A549 (cell line): ENCODE data around the gene CCDC126. TPM values are rescaled to one million over a fixed set of nuclear protein-coding genes. Genes with fewer than 3 reads are reported as not detected.

Experiments
- ATAC-seq, 2 experiments: fragments of 200-7000 bp in 1 of 2; fragments of >200 bp in 1 of 2; cut with Nextera tagmentation in 1 of 2; cut with Tn5 transposase in 1 of 2; 3 replicates each; pipeline versions ENCODE4 v1.8.0 to v1.9.1; 2018 to 2020; ENCODE audit warnings: mild to moderate bottlenecking in 1 of 2, moderate library complexity in 1 of 2
- CTCF ChIA-PET: fragments of 300-600 bp; sonication (Branson Sonifier 250); formaldehyde crosslinking; extraction: SDS; loops from one replicate; lab custom pipeline; 2021; ENCODE audit warnings: antibody characterized with exemption, inconsistent platforms; lab: Yijun Ruan, JAX
- POLR2A ChIA-PET: fragments of 350-600 bp; formaldehyde crosslinking; extraction: SDS; loops from one replicate; lab custom pipeline; 2021; ENCODE audit warnings: antibody characterized with exemption, inconsistent platforms; lab: Yijun Ruan, JAX
- DNase-seq, 2 experiments: peaks; one replicate each; pipeline versions ENCODE4 v3.0.0 to v3.0.0-alpha.2; 2011 to 2016; ENCODE audit warnings: low read depth in 1 of 2, low spot score in 1 of 2
- FAIRE-seq: peaks from 2 replicates; lab custom pipeline; 2011; peaks lifted over from hg19 to GRCh38; lab: Jason Lieb, UNC
- H3K27ac ChIP-seq, 2 experiments: fragments of >200 bp; sonication (Bioruptor Twin); formaldehyde crosslinking; 3 replicates each; pipeline ENCODE4 v1.5.1; 2016 to 2017
- H3K4me1 ChIP-seq: fragments of >200 bp; sonication (Bioruptor Twin); formaldehyde crosslinking; 3 replicates; pipeline ENCODE4 v1.6.1; 2016
- H3K4me2 ChIP-seq: fragments of >200 bp; sonication (Bioruptor Twin); formaldehyde crosslinking; 3 replicates; pipeline ENCODE4 v1.6.1; 2016
- H3K4me3 ChIP-seq: fragments of >200 bp; sonication (Bioruptor Twin); formaldehyde crosslinking; 3 replicates; pipeline ENCODE4 v1.5.1; 2016
- H3K9me3 ChIP-seq: fragments of >200 bp; sonication (Bioruptor Twin); formaldehyde crosslinking; 3 replicates; pipeline ENCODE4 v1.6.1; 2016
- BCL3 ChIP-seq: fragments of >200 bp; sonication (Bioruptor Twin); formaldehyde crosslinking; IDR thresholded peaks from 3 replicates; pipeline ENCODE4 v1.6.1; 2016
- BHLHE40 ChIP-seq: IDR thresholded peaks from 2 replicates; pipeline ENCODE4 v1.6.1; 2012; ENCODE audit warnings: low read depth, low read length, inconsistent platforms
- CBX2 ChIP-seq: fragments of 200-600 bp; sonication (generic); IDR thresholded peaks from 2 replicates; pipeline ENCODE4 v1.6.1; 2016; ENCODE audit warnings: low read depth, mild to moderate bottlenecking, borderline replicate concordance
- CBX8 ChIP-seq: fragments of 200-600 bp; sonication (generic); IDR thresholded peaks from 2 replicates; pipeline ENCODE4 v1.6.1; 2016
- CEBPB ChIP-seq, 2 experiments: fragments of >200 bp in 1 of 2; sonication (Bioruptor Twin) in 1 of 2; formaldehyde crosslinking in 1 of 2; IDR thresholded peaks; 2 replicates each; pipeline ENCODE4 v1.6.1; 2012 to 2016
- CHD2 ChIP-seq: fragments of 150-350 bp; IDR thresholded peaks from 2 replicates; pipeline ENCODE4 v1.6.1; 2014; ENCODE audit warnings: low read length; ENCODE audit not compliant: partially characterized antibody
- CHD4 ChIP-seq: fragments of 200-600 bp; sonication (generic); IDR thresholded peaks from 2 replicates; pipeline ENCODE4 v1.6.1; 2016; ENCODE audit warnings: antibody characterized with exemption, mild to moderate bottlenecking, borderline replicate concordance
- CTCF ChIP-seq: fragments of >200 bp; sonication (Bioruptor Twin); formaldehyde crosslinking; IDR thresholded peaks from 3 replicates; pipeline ENCODE4 v1.5.1; 2016
- E2F6 ChIP-seq: IDR thresholded peaks from 2 replicates; pipeline ENCODE4 v1.6.1; 2012; ENCODE audit warnings: low read depth, borderline replicate concordance
- EHF ChIP-seq: fragments of 250-450 bp; sonication (Bioruptor Pico); IDR thresholded peaks from 2 replicates; pipeline ENCODE4 v1.5.0; 2020; ENCODE audit warnings: mild to moderate bottlenecking
- EHMT2 ChIP-seq: fragments of 200-600 bp; sonication (generic); IDR thresholded peaks from 2 replicates; pipeline ENCODE4 v1.6.1; 2016; ENCODE audit warnings: antibody characterized with exemption, low read depth, mild to moderate bottlenecking, moderate library complexity
- ELK1 ChIP-seq: fragments of 150-350 bp; IDR thresholded peaks from 2 replicates; pipeline ENCODE4 v1.6.1; 2014; ENCODE audit warnings: low read depth, mild to moderate bottlenecking, low read length
- EP300 ChIP-seq, 2 experiments: fragments of >200 bp; sonication (Bioruptor Twin); formaldehyde crosslinking; IDR thresholded peaks; 2 replicates in 1 of 2; 3 replicates in 1 of 2; pipeline ENCODE4 v1.6.1; 2016 to 2017
- ESRRA ChIP-seq: fragments of 150-350 bp; IDR thresholded peaks from 2 replicates; pipeline ENCODE4 v1.6.1; 2014; ENCODE audit warnings: mild to moderate bottlenecking, low read length, borderline replicate concordance
- FOSL2 ChIP-seq, 2 experiments: fragments of 450-650 bp in 1 of 2; fragments of >200 bp in 1 of 2; sonication (Bioruptor Twin) in 1 of 2; formaldehyde crosslinking; IDR thresholded peaks; 2 replicates each; pipeline versions ENCODE4 v1.5.0 to v1.6.1; 2016 to 2020; ENCODE audit warnings: mild to moderate bottlenecking in 1 of 2, moderate library complexity in 1 of 2
- FOXS1 ChIP-seq: fragments of 250-450 bp; sonication (Bioruptor Pico); IDR thresholded peaks from 2 replicates; pipeline ENCODE4 v1.5.0; 2020; ENCODE audit warnings: mild to moderate bottlenecking, moderate library complexity
- HES2 ChIP-seq: fragments of >200 bp; sonication (Bioruptor Twin); formaldehyde crosslinking; IDR thresholded peaks from 2 replicates; pipeline ENCODE4 v1.6.1; 2016
- HMGXB4 ChIP-seq: fragments of 250-450 bp; sonication (Bioruptor Pico); IDR thresholded peaks from 2 replicates; pipeline ENCODE4 v1.5.0; 2021; ENCODE audit warnings: mild to moderate bottlenecking, moderate library complexity, borderline replicate concordance
- KDM5A ChIP-seq: fragments of 200-600 bp; sonication (generic); IDR thresholded peaks from 2 replicates; pipeline ENCODE4 v1.6.1; 2016; ENCODE audit warnings: antibody characterized with exemption, mild to moderate bottlenecking
- NR3C1 ChIP-seq: fragments of >200 bp; sonication (Bioruptor Twin); formaldehyde crosslinking; IDR thresholded peaks from 3 replicates; pipeline ENCODE4 v1.6.1; 2017
- PHF8 ChIP-seq: fragments of 200-600 bp; sonication (generic); IDR thresholded peaks from 2 replicates; pipeline ENCODE4 v1.6.1; 2016; ENCODE audit warnings: low read depth, mild to moderate bottlenecking, antibody characterized with exemption, moderate library complexity, borderline replicate concordance
- RCOR1 ChIP-seq: fragments of 150-350 bp; IDR thresholded peaks from 2 replicates; pipeline ENCODE4 v1.6.1; 2014; ENCODE audit warnings: antibody characterized with exemption, low read length, low read depth
- TFCP2L1 ChIP-seq: fragments of 250-450 bp; sonication (Bioruptor Pico); IDR thresholded peaks from 2 replicates; pipeline ENCODE4 v1.5.0; 2021; ENCODE audit warnings: mild to moderate bottlenecking
- TP53 ChIP-seq: fragments of 250-450 bp; sonication (Bioruptor Pico); IDR thresholded peaks from 2 replicates; pipeline ENCODE4 v1.5.0; 2021; ENCODE audit warnings: mild to moderate bottlenecking, moderate library complexity
- ZC3H11A ChIP-seq: fragments of 450-650 bp; IDR thresholded peaks from 2 replicates; pipeline ENCODE4 v1.6.1; 2014; ENCODE audit warnings: antibody characterized with exemption, mild to moderate bottlenecking
- ZFP36 ChIP-seq: fragments of 450-650 bp; IDR thresholded peaks from 2 replicates; pipeline ENCODE4 v1.6.1; 2014; ENCODE audit warnings: borderline replicate concordance; ENCODE audit not compliant: partially characterized antibody
- ZSCAN20 ChIP-seq: fragments of 250-450 bp; sonication (Bioruptor Pico); IDR thresholded peaks from 2 replicates; pipeline ENCODE4 v1.8.0; 2022; ENCODE audit warnings: mild to moderate bottlenecking, moderate library complexity
- WGBS: methylation state at CpG from one replicate; pipeline ENCODE4 v1.1.6; 2017; ENCODE audit errors: missing lambda C conversion rate; 5-methylcytosine and 5-hydroxymethylcytosine counted together
- polyA plus RNA-seq, 4 experiments: library from polyadenylated mRNA; depleted of rRNA in 3 of 4; stranded (reverse); fragments of >200 nt; fragmentation: RNase III in 1 of 4; extraction: RNeasy Plus Mini Kit Qiagen cat#74134 plus additional on column Dnase treatment in 1 of 4; gene quantifications; 2 replicates in 3 of 4; 3 replicates in 1 of 4; pipeline ENCODE4 v1.2.3, GENCODE V29; 2011 to 2017

CCDC126 gene
- polyA plus RNA-seq, 2 of the 4 experiments (the other 2 are of a cell fraction), result 6.2 to 10.1 TPM

GRCh38 chr7:23615331-23615730 is 18.1 kb downstream of the CCDC126 start:
- ChIA-PET POLR2A (no interaction called here), CTCF (no interaction called here)

GRCh38 chr7:23616593-23616992 is 19.4 kb downstream of the CCDC126 start:
- WGBS, result 50% methylated on average over 2 of the region's 2 CpGs
- CTCF ChIA-PET, result no interaction called here
- peaks cover 21% of the 10 kb centered on the region for H3K9me3 ChIP-seq
- POLR2A ChIA-PET, result no interaction called here
- no peaks in the 10 kb centered on the region for H3K4me1 ChIP-seq
- no peak overlapping the region for H3K4me2 ChIP-seq
- ATAC-seq (no peak), DNase-seq (peak in 1 of 2 experiments; percentile 5), FAIRE-seq (no peak)
- H3K27ac ChIP-seq, result no peak overlapping the region
- TF ChIP-seq BHLHE40 (no peak), BCL3 (no peak), HMGXB4 (CRISPR knock-in tag) (no peak), PHF8 (no peak), CHD2 (no peak), EHMT2 (no peak), TP53 (CRISPR knock-in tag) (no peak), ZSCAN20 (CRISPR knock-in tag) (no peak)
- H3K4me3 ChIP-seq, result no peak overlapping the region

More at GRCh38 chr7:23615331-23615730, 18.1 kb downstream of the CCDC126 start:
- no peak overlapping the region for H3K27ac ChIP-seq
- no peak overlapping the region for H3K4me2 ChIP-seq
- peaks cover 21% of the 10 kb centered on the region for H3K9me3 ChIP-seq
- DNase-seq, result no peak
- H3K4me3 ChIP-seq, result no peak overlapping the region
- no peak for ATAC-seq
- TF ChIP-seq ELK1, result no peak
- TF ChIP-seq ESRRA, result no peak
- TF ChIP-seq ZFP36, result no peak
- TF ChIP-seq FOSL2 (IDR thresholded peaks at IDR 0.05), result no peak
- TF ChIP-seq FOSL2 (CRISPR knock-in tag; IDR thresholded peaks at IDR 0.05), result no peak
- TF ChIP-seq FOXS1, result no peak
- TF ChIP-seq E2F6, result no peak
- no peak for TF ChIP-seq CBX2
- no peak for TF ChIP-seq KDM5A
- TF ChIP-seq TFCP2L1 (CRISPR knock-in tag), result no peak
- TF ChIP-seq RCOR1, result no peak
- TF ChIP-seq CHD4, result no peak
- no peak for TF ChIP-seq NR3C1
- no peak for TF ChIP-seq CTCF
- TF ChIP-seq EP300 (IDR thresholded peaks at IDR 0.05), result no peak
- TF ChIP-seq HES2, result no peak
- TF ChIP-seq CEBPB (IDR thresholded peaks at IDR 0.05), result no peak
- no peak for TF ChIP-seq CBX8
- TF ChIP-seq EHF (CRISPR knock-in tag), result no peak
- TF ChIP-seq EHMT2, result no peak
- TF ChIP-seq ZC3H11A, result no peak
- TF ChIP-seq, all 56 proteins: peak for 0
- FAIRE-seq, result no peak
- H3K4me1 ChIP-seq, result no peaks in the 10 kb centered on the region
